Left colon (tissue), 2 donors: ENCODE results near the gene SPATA13. TPM values are rescaled to one million over a fixed set of nuclear protein-coding genes. Genes with fewer than 3 reads are reported as not detected.
"Not testable (repeated sequence)": the region's sequence is repeated elsewhere in the genome, so short reads cannot be mapped to it uniquely, and the experiment has no call there.

Experiments used
- ATAC-seq: fragments of 200-7000 bp; cut with Tn5 transposase; one replicate; pipeline ENCODE4 v1.9.1; 2020; ENCODE audit warnings: mild to moderate bottlenecking, moderate library complexity
- DNase-seq, 2 donors: peaks; one replicate each; pipeline ENCODE4 v3.0.0-alpha.2; 2020
- intact Hi-C, 2 donors: fragments of 100-400 bp; cut with DNase I in 1 of 2; cut with micrococcal nuclease in 1 of 2; formaldehyde crosslinking; loops; one replicate each; pipeline versions ENCODE4 v1.11.2 to v1.14.0; 2022; cut with DNase I, micrococcal nuclease
- total RNA-seq, 2 donors: library from RNA; stranded (reverse); fragmentation: NEBNext Ultra II Directional; extraction: Animal tissue kit (Norgen Biotek cat#: 25700); gene quantifications; one replicate each; pipeline ENCODE4 v1.2.1, GENCODE V29; 2021
- donor health status: DM: no; HTN: no; CAD: no.
- donor health status: DM: yes; HTN: yes; CAD: no.

The SPATA13 gene
- total RNA-seq, 2 donors from 2014 or later = 36.5 to 37.3 TPM

DNA sequence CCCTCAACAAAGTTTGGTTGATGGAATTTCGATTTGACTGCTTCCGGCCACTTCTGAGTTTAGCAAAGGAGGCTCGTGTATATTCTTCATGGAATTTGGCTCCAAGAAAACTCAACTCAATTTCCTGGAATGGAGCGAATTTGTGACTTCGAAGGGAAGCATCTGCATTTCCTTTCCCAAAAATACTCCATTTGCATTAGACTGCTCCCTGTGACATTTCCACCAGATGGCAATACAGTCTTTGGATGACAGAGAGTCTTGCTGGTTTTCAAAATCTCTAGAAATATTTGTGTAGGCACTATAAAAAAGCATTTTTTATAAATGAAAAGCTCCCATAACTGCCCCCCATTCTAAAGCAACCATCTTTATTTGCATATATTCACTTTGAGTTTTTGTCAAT, 152.9 kb downstream of the SPATA13 start:
- ATAC-seq (peak; percentile 33), DNase-seq (no peak)
- intact Hi-C loops = no loop called here

- ATAC-seq, DNase-seq, intact Hi-C loops: not testable (repeated sequence)
Measured at GRCh38 chr13:24317835-24318234, 157.3 kb downstream of the SPATA13 start.

DNA sequence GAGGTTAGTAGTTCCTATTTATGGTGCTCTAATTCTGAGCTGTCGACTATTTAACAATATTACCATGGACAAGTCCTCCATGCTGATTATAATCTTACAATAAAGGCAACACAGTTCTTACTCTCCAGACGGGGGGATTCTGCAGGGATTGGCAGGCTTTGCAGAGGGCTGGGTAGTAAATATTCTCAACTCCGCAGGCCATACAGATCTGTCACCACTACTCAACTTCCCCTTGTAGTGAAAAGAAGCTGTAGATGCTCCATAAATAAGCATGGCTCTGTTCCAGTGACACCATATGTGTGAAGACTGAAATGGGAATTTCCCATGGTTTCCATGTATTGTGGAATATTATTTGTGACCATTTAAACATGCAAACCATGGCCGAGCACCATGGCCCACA, 158.4 kb downstream of the SPATA13 start:
- DNase-seq, ATAC-seq, intact Hi-C loops: not testable (repeated sequence)

DNA sequence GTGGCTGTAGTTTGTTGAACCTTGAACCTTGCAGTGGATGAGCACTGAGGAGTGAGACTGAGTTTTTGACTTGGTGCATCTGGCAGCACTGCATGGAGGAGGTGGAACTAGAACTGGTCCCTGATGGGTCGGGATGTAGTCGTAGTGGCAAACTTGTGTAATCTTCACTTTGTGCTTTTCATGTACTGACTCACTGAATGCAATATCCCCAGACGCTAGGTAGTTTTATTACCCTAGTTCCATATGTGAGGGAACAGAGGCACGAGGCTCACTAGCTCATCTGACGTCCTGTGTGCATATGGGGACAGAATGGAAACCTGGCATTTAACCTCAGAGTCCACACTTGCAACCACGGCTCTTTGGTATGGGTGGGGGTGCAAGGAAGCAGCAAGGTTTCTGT, 159.1 kb downstream of the SPATA13 start:
- intact Hi-C loops = loop anchor here in 1 of 2 donors (5.0 kb wide), 1 partner anchor 427 kb away; no protein-coding TSS in a partner anchor
- not testable (repeated sequence) for ATAC-seq, DNase-seq

DNA sequence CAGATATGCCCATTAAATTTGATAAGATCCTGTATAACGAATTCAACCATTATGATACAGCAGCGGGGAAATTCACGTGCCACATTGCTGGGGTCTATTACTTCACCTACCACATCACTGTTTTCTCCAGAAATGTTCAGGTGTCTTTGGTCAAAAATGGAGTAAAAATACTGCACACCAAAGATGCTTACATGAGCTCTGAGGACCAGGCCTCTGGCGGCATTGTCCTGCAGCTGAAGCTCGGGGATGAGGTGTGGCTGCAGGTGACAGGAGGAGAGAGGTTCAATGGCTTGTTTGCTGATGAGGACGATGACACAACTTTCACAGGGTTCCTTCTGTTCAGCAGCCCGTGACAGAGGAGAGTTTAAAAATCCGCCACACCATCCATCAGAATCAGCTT, 160.9 kb downstream of the SPATA13 start:
- DNase-seq, ATAC-seq: not testable (repeated sequence)
- intact Hi-C loops = loop anchor here in 1 of 2 donors (5.0 kb wide), 1 partner anchor 429 kb away; no protein-coding TSS in a partner anchor

- not testable (repeated sequence) for DNase-seq
- ATAC-seq = peak; percentile 64
- intact Hi-C loops = loop anchor here in 1 of 2 donors (5.0 kb wide), 1 partner anchor 430 kb away; no protein-coding TSS in a partner anchor
Measured at GRCh38 chr13:24322470-24322869, 161.9 kb downstream of the SPATA13 start.

DNA sequence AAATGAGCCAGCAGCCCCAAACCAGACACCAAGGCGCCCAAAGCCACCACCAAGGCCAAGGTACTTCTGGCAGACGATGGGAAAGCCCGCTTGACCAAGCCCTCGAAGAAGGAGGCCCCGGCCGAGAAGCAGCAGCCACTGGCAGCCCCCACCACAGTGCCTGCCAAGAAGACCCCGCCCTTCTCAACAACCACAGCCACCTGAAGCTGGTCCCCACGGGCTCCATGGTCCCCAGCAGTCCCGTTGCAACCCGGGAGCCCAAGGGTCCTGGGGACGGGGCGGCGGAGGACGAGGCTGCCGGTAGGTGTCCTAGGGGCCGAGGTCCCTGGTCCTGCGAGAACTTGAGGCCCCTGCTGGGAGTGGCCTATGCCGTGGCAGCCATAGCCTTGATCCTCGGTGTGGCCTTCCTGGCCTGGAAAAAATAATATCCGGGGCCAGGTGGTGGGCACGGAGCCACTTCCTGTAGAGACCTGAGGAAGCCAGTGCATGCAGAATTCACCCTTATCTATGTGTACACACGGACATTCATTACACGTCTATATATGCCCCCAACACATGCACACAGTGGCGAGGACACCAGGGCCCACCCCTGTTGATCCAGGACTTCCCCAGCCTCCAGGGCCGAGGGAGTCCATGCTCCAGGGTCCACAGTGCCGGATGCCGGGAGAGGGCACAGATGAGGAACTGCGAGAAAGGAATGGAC, 162.7 kb downstream of the SPATA13 start:
- ATAC-seq (peak; percentile 54), DNase-seq (peak; percentile 33 to 36)

GRCh38 chr13:24323739-24324075, 163.2 kb downstream of the SPATA13 start:
- ATAC-seq = peak; percentile 52

More for the DNA sequence above, 162.7 kb downstream of the SPATA13 start:
- intact Hi-C loops = loop anchor here in 1 of 2 donors (5.0 kb wide), 1 partner anchor 431 kb away; no protein-coding TSS in a partner anchor

DNA sequence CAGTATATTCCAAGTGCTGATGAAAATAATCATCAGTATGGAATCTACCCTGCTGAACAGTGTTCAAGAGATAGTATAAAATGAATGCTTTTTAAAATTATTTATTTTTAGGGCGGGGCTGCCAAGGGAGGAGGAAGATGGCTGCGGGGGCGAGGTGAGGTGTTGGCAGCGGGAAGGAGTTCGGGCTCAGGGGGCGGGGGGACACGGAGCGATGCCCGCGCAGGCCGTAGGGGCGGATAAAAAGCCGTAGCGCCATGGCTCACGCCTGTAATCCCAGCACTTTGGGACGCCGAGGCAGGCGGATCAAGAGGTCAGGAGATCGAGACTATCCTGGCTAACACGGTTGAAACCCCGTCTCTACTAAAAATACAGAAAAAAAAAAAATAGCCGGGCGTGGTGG, 167.1 kb downstream of the SPATA13 start:
- ATAC-seq = peak; percentile 43

More at GRCh38 chr13:24323739-24324075, 163.2 kb downstream of the SPATA13 start:
- peak in 1 of 2 donors; percentile 33 for DNase-seq
- intact Hi-C loops = loop anchor here in 1 of 2 donors (5.0 kb wide), 1 partner anchor 431 kb away; no protein-coding TSS in a partner anchor

DNA sequence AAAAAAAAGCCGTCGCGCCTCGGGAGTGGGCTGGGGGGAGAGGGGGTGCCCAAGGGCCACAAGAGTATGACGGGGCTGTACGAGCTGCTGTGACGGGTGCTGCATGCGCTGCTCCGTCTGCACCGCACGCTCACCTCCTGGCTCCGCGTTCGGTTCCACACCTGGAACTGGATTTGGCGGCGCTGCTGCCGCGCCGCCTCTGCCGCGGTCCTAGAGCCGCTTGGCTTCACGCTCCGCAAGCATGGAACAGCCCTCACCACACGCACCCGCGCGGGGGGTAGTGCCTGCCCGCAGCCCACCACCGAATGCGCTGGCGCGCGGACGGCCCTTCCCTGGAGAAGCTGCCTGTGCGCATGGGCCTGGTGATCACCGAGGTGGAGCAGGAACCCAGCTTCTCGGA, 167.6 kb downstream of the SPATA13 start:
- ATAC-seq (peak; percentile 48), DNase-seq (peak in 1 of 2 donors; percentile 26)
- intact Hi-C loops = no loop called here

More for the DNA sequence above, 167.1 kb downstream of the SPATA13 start:
- peak in 1 of 2 donors; percentile 39 for DNase-seq
- intact Hi-C loops = not testable (repeated sequence)

GRCh38 chr13:24338721-24339120, 178.2 kb downstream of the SPATA13 start:
- DNase-seq = no peak
- intact Hi-C loops = no loop called here
- ATAC-seq = no peak

DNA sequence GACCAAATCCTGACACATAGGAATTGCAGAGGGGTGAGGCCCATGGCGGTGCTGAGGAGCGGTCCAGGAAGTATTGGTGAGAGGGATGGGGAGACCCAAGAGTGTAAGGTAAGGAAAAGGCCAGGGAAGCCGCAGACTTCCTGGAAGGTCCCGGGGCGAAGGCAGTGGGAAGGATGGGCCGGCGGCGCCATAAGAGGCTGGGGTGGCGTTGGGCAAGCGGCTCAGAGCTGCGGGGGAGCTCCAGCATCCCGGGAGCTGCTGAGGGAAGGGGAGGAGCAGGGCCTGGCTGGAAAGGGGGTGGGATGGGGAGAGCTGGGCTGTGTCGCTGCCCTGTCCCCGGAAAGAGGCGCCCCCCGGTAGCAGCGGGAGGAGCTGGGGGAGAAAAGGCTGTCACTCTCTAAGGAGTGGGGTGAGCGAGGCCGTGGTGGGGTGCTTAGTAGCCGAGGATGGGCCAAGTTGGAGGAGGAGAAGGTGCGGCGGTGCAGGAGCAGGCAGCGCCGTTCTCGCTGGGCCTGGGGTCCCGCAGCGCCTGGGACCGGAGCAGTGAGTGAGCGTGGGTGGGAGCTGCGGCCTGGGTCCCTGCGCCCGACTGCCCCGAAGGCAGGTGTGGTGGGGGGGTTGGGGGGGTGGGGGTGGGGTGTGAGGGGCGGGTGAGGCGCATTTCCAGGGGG, 179.6 kb downstream of the SPATA13 start:
- intact Hi-C loops = no loop called here

GRCh38 chr13:24340608-24340955, 180.1 kb downstream of the SPATA13 start:
- DNase-seq = no peak
- intact Hi-C loops = no loop called here
- no peak for ATAC-seq

More for the DNA sequence above, 179.6 kb downstream of the SPATA13 start:
- no peak for DNase-seq
- no peak for ATAC-seq

DNA sequence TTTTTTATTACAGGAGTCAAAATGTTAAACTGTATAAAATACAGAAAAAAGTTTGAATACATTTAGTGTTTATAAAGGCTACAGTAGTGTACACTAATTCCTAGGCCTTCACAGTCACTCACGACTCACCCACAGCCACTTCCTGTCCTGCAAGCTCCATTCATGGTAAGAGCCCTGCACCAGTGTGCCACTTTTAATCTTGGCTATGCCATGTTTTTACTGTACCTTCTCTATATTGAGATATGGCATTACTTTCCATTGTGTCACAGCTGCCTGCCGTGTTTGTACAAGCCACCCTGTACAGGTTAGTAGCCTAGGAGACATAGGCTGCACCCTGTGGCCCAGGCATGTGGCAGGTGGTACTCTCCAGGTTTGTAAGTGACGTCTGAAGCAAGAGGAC, 180.9 kb downstream of the SPATA13 start:
- no peak for DNase-seq
- intact Hi-C loops = no loop called here
- ATAC-seq = peak; percentile 47

DNA sequence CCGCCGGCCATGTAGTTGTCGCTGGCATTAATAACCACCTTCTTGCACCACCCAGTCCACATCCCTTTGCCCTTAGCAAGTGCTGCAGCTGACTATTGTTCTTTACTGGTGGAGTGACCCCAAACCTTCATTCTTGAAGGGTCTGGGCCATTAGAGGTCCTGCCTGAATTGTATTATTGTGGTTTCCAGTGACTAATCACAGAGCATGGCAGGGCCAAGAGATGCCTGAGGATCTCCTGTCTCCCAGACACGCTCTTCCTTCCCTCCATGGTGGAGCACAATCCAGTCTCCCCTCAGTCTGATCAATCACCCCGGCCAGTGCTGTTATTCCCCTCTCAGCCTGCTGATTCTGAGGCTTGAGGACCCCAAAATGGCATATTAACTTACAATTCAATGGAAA, 187.9 kb downstream of the SPATA13 start:
- ATAC-seq (peak; percentile 24), DNase-seq (no peak)
- intact Hi-C loops = no loop called here

DNA sequence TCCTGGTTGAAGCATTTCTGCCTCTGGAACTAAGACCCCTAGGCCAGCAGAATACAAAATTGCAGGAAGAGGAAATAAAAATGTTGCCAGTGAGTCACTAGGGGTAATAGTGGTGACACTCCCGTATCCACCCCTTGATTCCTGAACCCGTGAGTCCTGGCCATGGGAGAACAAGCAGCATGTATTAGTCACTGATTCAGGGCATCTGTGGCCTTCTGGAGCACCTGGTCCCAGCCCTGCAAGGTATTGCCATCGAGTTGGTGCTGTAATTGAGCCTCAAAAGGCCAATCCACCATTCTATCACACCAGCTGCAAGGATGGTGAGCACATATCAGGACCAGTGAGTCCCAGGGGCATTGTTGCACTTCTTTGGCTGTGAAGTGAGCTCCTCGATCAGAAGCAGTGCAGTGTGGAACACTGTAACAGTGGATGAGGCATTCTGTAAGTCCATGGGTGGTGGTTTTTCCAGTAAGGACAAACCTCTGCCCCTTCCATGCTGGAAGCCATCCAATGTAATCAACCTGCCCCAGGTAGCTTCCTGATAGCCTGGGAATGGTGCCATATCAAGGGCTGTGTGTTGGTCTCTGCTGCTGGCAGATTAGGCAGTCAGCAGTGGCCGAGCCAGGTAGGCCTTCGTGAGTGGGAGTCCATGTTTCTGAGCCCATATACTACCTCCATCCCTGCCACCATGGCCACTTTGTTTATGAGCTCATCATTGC, 188.4 kb downstream of the SPATA13 start:
- peak; percentile 85 for ATAC-seq
- intact Hi-C loops = no loop called here
- DNase-seq = peak; percentile 74 to 92

GRCh38 chr13:24349778-24350664, 189.5 kb downstream of the SPATA13 start:
- DNase-seq = not testable (repeated sequence)
- ATAC-seq = peak; percentile 52
- intact Hi-C loops = loop anchor here in 1 of 2 donors (10.0 kb wide), 1 partner anchor 1415 kb away; no protein-coding TSS in a partner anchor

DNA sequence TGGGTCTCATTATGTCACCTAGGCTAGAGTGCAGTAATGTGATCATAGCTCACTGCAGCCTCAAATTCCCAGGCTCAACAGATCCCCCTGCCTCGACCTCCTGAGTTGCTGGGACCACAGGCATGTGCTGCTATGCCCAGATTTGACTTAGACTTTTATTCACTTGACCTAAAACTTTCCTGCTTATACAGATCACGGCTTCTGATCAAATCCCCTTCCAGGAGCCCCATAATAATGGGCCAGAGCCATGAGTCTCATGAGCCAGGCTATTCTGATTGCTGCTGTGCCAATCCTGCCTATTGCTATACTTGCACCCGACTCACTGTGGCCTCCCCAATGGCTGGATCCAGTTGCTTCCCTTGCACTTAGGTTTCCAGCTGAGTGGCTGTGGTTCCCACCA, 190.9 kb downstream of the SPATA13 start:
- no peak for DNase-seq
- no peak for ATAC-seq
- intact Hi-C loops = loop anchor here in 1 of 2 donors (10.0 kb wide), 1 partner anchor 1417 kb away; no protein-coding TSS in a partner anchor
